Ureter (tissue), 1 donor: Measurements from ENCODE around the gene NR3C2. TPM values are rescaled to one million over a fixed set of nuclear protein-coding genes. Genes with fewer than 3 reads are reported as not detected.
"Not testable (repeated sequence)": the region's sequence is repeated elsewhere in the genome, so short reads cannot be mapped to it uniquely, and the experiment has no call there.

ENCODE experiments used
- DNase-seq: peaks from one replicate; pipeline ENCODE4 v3.0.0-alpha.2; 2020; ENCODE audit warnings: low spot score
- total RNA-seq: library from RNA; stranded (reverse); gene quantifications from one replicate; pipeline ENCODE4 v1.2.4, GENCODE V29; 2023
- donor health status: DM: yes; HTN: yes; CAD: no.

Gene NR3C2
- total RNA-seq, 1 donor from 2014 or later = 31.6 TPM

DNA sequence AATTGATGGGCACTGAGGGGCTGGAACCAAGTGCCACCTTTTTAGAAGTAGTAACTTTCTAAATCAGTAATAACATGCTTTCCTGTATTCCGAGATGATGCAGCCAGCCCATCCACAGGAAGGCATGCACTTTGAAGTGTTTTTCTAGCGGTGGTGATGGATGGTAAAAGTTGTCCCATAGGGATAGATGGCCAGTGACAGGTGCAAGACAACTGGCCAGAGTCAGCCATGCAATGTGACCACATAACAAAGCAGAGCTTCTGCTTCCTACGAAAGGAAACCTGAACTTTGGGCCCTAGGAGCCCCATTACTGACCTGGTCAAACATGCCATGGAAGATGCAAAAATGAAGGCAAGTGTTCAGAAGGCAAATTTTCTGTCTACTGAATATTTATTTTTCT lies 72.3 kb downstream of the NR3C2 start:
- no peak for DNase-seq

DNA sequence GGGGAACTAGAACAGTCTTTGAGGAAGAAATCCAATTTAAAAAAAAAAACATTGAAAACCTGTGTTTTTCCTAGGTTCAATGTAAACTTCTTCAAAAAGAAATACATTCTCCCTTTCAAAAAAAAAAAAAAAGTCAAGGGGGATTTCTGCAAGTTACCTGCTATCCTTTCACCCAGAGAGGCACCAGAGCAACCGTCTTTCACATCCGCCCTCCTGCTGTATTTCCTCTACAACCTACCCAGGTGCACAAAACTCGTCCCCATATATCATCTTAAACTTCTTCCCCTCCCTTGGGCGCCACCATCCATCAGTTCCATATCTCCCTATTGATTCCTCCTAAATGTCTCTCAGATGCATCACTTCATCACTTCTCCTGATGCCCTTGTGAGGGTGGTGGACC lies 74.5 kb downstream of the NR3C2 start:
- DNase-seq = no peak

DNA sequence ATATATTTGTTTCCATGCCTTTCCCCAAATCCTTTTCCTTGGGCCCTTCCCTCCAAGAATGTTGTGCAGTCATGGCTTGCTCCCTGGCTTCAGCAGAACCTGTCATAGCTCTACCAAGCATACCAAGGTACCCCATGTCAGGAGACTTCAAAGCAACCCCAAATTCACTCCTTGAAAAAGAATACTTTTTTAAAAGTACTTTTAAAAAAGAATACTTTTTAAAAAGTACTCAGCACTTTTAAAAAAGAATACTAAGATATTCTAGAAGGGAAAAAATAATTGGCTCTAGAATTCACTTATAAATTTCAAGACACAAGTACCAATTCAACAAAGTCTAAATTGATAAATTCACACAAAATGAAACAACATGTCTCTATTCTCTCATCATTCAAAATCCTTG lies 76.0 kb downstream of the NR3C2 start:
- no peak for DNase-seq

DNA sequence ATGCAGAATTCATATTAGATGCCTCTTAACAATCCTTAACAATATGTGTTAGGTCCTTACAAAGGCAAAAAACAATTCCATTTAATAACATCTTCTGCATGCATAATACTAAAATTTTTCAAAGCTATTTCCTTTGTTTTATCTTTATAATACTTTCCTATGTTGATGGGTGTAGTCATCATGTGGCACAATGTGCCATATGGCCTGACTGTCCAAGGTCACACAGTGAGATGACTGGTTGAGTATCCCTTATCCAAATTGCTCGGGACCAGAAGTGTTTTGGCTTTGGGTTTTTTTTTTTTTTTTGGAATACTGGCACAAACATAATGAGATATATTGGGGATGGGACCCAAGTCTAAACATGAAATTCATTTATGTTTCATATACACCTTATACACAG lies 77.7 kb downstream of the NR3C2 start:
- no peak for DNase-seq

DNA sequence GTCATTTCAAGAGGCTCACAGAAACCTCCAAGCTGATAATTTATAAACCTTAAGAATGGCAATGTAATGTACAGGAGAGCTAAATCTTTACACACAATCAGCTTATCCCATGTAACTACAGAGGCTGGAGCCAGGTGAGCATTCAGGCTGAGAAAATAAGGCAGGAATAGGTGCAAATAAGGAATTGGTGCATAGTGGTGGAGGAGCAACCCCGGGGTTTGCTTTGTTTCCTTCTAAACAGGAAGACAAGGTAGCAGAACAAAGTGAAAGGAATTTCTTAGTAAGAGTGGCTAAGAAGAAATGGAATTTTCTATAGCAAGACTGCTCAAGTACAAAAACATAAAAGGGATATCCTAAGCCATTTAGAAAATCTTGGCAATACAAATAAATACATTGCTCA lies 82.4 kb downstream of the NR3C2 start:
- DNase-seq = no peak

DNA sequence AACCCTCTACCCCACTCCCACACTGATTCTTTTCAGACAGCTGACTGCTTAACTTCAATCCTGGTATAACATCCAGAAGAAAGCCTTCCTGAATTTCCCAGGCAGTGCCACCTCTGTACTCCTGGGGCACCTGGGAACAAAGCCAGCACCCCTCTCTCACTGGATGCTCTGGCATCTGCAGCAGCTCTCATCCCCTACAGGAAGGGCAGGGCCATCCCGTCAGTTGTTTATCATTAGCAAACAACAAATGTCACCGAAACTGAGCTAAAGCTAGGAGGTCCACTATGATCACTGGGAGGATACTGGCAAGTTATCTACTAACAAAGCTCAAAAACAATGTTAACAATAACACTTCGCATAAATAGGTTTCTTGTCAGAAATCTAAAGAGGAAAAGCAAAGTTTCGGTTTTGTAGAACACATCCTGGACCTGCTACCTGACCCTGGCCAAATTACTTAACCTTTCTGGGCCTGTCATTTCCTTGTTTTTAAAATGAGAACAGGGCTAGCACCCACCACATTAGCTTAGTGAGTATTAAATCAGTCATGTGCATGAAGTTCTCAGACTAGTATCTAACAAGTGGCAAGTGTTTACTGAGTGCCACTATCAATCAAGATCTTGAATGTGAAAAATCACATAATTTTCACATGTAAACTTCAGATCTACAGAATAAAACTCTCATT lies 86.6 kb downstream of the NR3C2 start:
- no peak for DNase-seq

DNA sequence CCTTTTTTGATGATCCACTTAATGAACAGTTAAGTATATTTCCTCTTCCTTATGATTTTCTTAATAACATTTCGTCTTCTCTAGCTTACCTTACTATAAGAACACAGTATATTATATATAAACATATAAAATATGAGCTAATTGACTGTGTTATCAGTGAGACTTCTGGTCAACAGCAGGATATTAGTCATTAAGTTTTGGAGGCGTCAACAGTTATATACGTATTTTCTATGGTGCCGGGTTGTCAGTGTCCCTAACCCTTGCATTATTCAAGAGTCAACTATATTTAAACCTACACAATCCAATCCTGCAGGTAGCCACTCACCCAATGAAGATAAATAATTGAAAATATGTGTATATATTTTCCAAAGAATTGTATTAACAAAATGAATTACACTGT lies 88.0 kb downstream of the NR3C2 start:
- no peak for DNase-seq

DNA sequence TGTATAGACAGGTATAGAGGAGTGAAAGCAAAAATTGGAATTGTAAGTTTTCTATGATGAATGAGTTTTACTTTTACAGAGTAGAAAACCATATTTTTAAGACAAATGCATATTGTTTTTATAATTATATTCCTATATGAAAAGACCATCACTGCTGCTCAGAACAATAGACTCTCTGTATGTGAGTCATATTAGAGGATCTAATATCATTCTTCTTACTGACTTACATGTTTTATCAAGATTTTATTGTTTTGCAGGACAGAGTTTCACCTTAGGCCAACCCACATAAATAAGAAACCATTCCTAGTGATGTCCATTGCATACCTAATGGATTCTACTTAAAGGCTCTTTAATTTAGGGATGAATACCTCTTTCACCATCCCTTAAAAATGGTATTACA lies 88.6 kb downstream of the NR3C2 start:
- DNase-seq = no peak

DNA sequence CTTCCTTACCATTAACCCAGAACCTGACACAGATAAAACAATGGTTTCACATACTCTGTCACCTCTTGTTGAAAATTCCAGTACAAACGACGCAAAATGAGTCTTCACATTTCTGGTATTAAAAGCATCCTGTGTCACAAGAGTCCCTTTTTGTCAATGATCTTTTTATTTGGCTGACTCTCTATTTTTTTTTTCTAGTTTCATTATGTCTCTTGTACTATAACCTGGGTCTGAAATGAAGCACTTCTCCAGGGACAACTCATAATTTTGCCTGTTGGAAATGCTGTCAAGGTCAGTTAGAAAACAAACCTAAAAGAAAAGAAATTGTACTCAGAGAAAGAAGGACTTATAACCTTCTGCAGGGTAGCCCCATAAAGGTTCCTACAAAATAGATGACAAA lies 93.1 kb downstream of the NR3C2 start:
- no peak for DNase-seq

DNA sequence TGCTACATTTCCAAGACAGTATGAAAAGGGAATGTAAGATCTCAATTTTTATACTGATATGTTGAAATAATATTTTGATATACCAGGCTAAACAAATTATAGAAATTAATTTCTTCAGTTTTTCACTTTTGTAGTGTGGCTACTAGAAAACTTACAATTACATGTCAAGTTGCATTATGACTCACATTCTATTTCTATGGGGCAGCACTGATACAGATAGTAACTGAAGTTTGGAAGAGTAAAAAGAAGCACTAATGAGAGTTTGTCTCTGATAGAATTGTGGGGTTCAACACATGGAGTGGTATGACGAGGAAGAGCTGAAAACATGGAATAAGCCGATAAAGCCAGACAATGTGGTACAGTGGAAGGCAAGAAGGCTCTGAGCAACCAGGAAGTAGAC lies 95.6 kb downstream of the NR3C2 start:
- DNase-seq = no peak

DNA sequence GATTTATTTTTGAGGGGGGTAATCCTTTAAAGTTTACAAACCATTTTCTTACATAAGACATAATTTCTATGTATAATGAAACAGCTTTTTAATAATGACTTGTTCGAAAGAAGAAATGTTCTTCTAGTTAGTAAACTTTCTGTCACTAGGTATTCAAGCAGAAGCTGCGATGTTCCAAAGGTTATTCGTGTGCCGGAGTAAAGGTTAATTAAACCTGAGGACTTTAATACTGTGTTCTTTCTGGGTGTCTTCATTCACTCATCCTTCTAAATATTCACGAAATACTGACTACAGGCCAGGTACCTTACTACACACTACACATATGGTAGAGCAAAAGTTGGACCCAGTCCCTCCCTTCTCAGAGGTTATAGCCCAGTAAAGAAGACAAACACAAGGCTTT lies 96.7 kb downstream of the NR3C2 start:
- no peak for DNase-seq

DNA sequence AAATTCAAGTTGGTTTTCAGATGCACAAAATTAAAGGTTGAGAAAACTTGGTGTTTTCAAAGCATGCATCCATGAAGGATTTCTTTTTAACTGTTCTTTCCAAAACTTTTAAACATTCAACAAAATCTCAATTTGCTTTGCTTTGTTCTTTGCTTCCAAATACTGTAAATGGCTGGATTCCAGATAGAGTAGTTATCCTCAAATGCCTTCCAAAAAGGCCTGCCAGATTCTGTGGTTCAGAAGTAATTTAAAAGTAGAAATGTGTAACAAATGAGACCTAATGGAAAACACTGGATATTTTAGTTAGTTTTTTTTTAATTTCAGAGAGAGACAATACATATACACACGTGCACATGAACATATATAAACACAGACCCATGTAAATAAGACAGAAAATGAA lies 97.3 kb downstream of the NR3C2 start:
- DNase-seq = no peak

DNA sequence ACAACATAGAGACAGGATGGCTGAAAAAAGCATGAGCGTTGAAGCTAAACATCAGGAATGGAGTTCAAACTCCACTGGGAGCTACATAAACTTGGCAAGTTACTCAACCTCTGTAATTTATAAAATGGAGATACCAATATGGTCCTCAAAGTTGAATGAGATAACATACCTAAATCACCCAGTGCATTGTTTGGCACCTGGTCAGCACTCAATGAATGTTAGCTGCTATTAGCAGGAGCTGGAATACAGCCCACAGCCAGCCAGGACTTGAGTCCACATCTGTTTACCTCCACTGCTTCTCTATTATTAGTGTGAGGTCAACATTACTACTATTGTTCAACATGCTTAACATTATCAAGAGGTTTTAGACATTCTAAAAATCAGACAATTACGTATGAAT lies 97.9 kb downstream of the NR3C2 start:
- no peak for DNase-seq

DNA sequence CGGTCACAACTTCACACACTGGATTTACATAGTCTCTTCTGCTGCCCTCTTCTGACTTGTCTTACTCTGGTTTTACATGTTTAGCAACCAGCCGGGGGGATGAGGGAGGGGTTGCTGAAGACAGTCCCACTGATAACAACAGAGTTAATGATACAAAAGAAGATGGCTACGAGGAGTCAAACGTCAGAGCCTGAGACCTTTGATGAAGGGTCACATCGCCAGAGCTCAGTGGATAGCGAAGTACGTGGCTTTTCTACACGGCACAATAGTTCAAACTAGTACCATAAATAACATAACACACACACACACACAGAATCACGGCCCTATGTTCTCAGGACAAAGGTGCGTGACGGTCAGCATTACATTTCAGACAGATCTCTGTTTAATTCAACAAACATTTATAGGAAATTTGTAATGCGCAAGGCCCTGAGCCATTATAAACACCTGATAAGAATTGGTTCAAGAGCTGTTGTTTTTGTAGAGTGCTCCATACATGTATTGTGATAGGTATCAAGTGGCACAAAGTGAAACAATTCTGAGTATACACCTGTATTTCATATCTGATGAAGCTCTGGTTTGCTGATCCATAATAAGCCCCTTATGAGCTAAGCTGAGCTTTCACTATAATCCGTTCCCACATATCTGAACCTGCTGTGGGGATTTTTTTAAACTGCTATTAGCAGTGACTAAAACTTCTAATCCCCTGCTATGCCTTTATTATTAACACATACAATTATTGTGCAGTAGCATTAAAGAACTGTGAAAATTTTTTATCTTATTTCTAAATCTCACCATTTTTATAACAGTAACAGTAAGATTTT lies 100.0 kb downstream of the NR3C2 start:
- no peak for DNase-seq

DNA sequence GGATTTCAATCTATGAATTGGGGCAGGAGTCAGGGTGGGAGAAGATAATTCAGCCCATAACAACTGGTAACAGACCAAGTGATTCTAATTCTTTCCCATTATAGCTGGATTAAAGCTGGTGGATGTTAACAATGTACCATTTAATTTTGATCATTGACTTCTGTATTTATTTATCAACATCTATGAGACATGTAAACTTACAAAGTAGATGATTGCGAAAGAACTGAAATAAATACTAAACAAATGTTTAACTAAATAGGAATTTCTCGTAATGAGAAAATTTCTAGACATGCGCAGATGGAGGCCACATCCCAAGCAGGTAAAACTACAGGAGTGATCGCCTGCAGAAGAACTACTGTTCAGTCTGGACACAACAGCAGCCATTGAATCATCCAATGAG lies 107.1 kb downstream of the NR3C2 start:
- no peak for DNase-seq

DNA sequence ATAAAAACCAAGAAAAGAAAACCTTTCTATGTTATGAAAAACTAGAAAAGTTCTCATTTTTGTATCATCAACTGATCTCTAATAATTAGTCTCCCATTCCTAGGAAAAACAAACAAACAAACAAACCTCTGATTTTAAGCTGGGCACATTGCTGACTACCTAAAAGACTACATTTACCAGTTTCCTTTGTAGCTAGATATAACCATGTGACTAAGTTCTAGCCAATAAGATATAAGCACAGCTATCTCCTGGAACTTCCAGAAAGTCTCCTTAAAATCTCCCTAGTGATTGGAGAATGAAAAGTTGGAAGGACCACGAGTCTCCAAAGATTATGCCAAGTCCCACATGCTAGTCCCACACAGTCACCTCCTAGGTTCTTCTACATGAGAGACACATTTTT lies 108.9 kb downstream of the NR3C2 start:
- no peak for DNase-seq

DNA sequence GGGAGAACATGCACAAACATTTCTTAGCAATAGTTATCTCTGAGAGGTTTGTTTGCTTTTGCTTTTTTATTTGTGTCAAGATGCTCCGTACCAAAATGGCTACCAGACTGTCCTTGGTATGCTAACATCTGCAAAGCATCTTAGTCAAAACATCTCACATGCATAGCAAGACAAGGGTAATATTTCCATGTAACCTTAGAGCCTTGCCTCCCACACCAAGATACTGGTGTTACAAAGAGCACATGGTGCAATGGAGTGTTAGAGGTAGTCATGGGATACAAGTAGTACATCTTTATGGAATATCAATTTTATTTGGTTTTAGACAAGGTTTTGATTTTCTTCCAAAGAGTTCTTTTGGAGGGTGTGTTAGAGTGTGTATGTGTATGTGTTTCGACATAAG lies 109.7 kb downstream of the NR3C2 start:
- DNase-seq = no peak

DNA sequence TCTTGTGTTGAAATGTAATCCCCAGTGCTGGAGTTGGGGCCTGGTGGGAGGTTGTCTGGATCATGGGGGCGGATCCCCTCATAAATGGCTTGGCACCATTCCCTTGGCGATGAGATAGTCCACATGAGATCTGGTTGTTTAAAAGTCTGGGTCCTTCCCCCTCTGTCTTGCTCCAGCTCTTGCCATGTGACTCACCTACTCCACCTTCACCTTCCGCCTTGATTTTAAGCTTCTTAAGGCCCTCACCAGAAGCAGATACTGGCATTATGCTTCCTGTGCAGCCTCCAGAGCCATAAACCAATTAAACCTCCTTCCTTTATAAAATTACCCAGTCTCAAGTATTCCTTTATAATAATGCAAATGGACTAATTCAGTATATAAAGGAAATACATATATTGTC lies 111.5 kb downstream of the NR3C2 start:
- DNase-seq = no peak

DNA sequence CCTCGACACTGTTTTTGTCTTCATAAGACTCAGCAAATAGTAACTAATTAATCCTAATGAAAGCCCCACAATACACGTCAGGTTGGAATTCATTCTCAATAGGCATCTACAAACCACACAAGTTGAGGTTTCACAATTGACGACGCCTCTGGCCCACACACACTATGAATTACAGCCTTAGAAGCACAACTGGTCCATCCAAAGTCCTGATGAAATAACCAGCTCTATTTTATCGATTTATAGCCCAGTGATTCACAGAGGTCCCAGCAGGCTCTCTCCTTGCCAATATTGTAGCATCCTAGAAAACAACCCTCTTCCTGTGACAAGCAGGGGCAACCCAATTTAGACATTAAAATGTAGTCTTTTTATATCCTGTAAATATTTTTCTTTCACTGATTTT lies 112.1 kb downstream of the NR3C2 start:
- DNase-seq = no peak

DNA sequence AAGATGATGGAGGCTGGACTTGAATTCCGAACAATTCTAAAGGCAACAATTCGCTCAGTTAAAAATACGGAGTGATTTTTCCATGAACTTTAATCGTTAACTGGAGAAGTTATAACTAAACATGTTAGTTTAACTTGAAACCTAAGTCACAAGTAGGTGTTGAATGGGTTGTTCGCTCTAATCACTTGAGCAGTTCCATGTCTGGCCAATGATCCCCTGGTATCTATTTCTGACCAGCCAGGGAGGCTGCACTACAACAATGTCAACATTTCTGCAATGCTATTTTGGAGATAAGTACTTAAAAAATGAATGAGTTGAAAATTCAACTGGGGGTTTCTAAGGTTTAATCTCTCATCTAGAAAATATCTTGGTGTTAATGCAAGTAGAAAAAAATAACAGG lies 112.5 kb downstream of the NR3C2 start:
- no peak for DNase-seq

DNA sequence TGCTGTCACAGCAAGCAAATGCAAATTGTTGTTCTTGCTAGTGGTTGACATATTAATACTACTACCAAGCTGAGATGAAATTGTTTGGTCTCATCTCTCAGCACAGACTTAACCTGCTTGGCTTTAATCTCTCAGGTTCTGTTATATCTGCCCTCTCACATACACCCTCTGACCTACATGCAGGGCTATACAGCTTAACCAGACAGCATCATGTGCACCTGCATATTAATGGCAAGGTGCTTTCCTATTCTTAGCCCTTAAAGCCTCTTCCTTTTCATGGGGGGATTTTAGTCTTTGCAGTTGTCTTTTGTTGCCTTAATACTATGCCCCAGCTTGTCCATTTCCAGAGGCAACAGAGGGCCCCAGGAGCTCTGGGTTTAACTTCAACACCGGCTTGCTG lies 114.5 kb downstream of the NR3C2 start:
- DNase-seq = no peak

DNA sequence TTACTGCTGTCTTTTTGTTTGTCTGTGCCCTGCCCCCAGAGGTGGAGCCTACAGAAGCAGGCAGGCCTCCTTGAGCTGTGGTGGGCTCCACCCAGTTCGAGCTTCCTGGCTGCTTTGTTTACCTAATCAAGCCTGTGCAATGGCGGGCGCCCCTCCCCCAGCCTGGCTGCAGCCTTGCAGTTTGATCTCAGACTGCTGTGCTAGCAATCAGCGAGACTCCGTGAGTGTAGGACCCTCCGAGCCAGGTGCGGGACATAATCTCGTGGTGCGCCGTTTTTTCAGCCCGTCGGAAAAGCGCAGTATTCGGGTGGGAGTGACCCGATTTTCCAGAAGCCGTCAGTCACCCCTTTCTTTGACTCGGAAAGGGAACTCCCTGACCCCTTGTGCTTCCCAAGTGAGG lies 118.9 kb downstream of the NR3C2 start:
- DNase-seq = not testable (repeated sequence)

DNA sequence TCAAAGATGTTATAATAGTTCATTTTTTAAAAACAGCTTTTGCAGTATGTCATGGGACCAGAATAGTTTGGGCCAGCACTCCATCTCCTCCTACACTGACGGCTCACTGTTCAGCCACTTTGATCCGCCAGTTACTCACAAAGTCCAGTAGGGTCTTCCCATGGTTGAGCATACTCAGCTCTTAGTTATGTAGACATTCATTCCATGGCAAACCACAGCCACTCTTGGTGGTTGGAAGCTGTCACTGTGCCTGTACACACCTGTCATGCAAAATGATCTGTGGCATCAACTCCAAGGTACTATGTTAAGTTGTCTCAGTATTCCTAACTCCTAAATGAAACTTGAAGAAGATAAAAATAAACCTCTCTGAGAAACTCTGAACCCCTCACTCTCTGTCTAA lies 127.2 kb downstream of the NR3C2 start:
- no peak for DNase-seq
